GM12878 (cell line): ENCODE measurements around the gene KIF21B. TPM values are rescaled to one million over a fixed set of nuclear protein-coding genes. Genes with fewer than 3 reads are reported as not detected.

Experiments used
- ATAC-seq: fragments of 200-7000 bp; cut with Tn5 transposase; 3 replicates; pipeline ENCODE4 v1.9.1; 2020; ENCODE audit warnings: mild to moderate bottlenecking, moderate library complexity
- BruUV-seq: library from RNA; stranded (reverse); fragments of 400-500 nt; replicated peaks from 2 replicates; lab custom pipeline; 2021; lab: Mats Ljungman, UMichigan
- CTCF ChIA-PET: fragments of 300-600 bp; sonication (Branson Sonifier 250); formaldehyde crosslinking; extraction: SDS; loops from one replicate; lab custom pipeline; 2021; ENCODE audit warnings: inconsistent platforms; lab: Yijun Ruan, JAX
- POLR2A ChIA-PET: fragments of 350-600 bp; formaldehyde crosslinking; extraction: SDS; loops from one replicate; lab custom pipeline; 2021; ENCODE audit warnings: inconsistent platforms; lab: Charles Lee
- RAD21 ChIA-PET: fragments of 300-600 bp; sonication (Branson Sonifier 250); formaldehyde crosslinking; loops from one replicate; lab custom pipeline; 2023; ENCODE audit warnings: antibody characterized with exemption; ENCODE audit not compliant: unreplicated experiment; lab: Charles Lee
- SMC1A ChIA-PET: fragments of 300-600 bp; sonication (Branson Sonifier 250); formaldehyde crosslinking; loops from one replicate; lab custom pipeline; 2023; ENCODE audit not compliant: unreplicated experiment, uncharacterized antibody; lab: Charles Lee
- DNase-seq: peaks from one replicate; pipeline ENCODE4 v3.0.0-alpha.2; 2011; ENCODE audit warnings: low read depth, low spot score
- FAIRE-seq: peaks from 3 replicates; lab custom pipeline; 2011; peaks lifted over from hg19 to GRCh38; lab: Jason Lieb, UNC
- H2AFZ ChIP-seq: 2 replicates; pipeline ENCODE4 v1.6.0; 2011; ENCODE audit warnings: low read depth, low read length, control low read depth; ENCODE audit not compliant: control insufficient read depth
- H3K27ac ChIP-seq: 2 replicates; pipeline ENCODE4 v1.5.1; 2011; ENCODE audit warnings: control low read depth; ENCODE audit not compliant: control insufficient read depth, insufficient read depth
- H3K27me3 ChIP-seq, 2 experiments: replicated peaks in 1 of 2; 2 replicates each; pipeline versions ENCODE4 v1.6.0 to v1.6.1; 2011; ENCODE audit warnings: low read length in 1 of 2; ENCODE audit not compliant: control insufficient read depth in 2 of 2, insufficient read depth in 2 of 2
- H3K36me3 ChIP-seq, 2 experiments: 2 replicates each; pipeline ENCODE4 v1.5.1; 2011; ENCODE audit warnings: low read length in 1 of 2; ENCODE audit not compliant: control insufficient read depth in 2 of 2, insufficient read depth in 2 of 2
- H3K4me1 ChIP-seq: 2 replicates; pipeline ENCODE4 v1.6.1; 2011; ENCODE audit warnings: mild to moderate bottlenecking, low read length, moderate library complexity, mixed read lengths; ENCODE audit not compliant: control insufficient read depth, insufficient read depth
- H3K4me2 ChIP-seq: 2 replicates; pipeline ENCODE4 v1.6.0; 2011; ENCODE audit warnings: control low read depth; ENCODE audit not compliant: control insufficient read depth, insufficient read depth
- H3K4me3 ChIP-seq: fragments of 200-600 bp; sonication (generic); 2 replicates; pipeline ENCODE4 v1.5.1; 2016
- H3K79me2 ChIP-seq: 2 replicates; pipeline ENCODE4 v1.6.0; 2011; ENCODE audit warnings: low read length; ENCODE audit not compliant: control insufficient read depth, insufficient read depth
- H3K9ac ChIP-seq: 2 replicates; pipeline ENCODE4 v1.8.0; 2011; ENCODE audit warnings: low read length, control low read depth, mixed read lengths; ENCODE audit not compliant: control insufficient read depth, insufficient read depth
- H3K9me3 ChIP-seq: replicated peaks from 3 replicates; pipeline ENCODE4 v1.5.1; 2011; ENCODE audit warnings: mild to moderate bottlenecking, low read length; ENCODE audit not compliant: control insufficient read depth, insufficient read depth
- H4K20me1 ChIP-seq: 2 replicates; pipeline ENCODE4 v1.6.0; 2011; ENCODE audit not compliant: control insufficient read depth, insufficient read depth
- FOS ChIP-seq: IDR thresholded peaks from 3 replicates; pipeline ENCODE4 v1.6.1; 2011; ENCODE audit warnings: borderline replicate concordance; ENCODE audit not compliant: insufficient read length; ENCODE audit errors: extremely low read depth
- IKZF2 ChIP-seq, 2 experiments: fragments of 450-650 bp; IDR thresholded peaks; 2 replicates each; pipeline ENCODE4 v1.6.1; 2017; ENCODE audit warnings: mild to moderate bottlenecking in 2 of 2, moderate library complexity in 2 of 2
- PKNOX1 ChIP-seq: fragments of 450-650 bp; IDR thresholded peaks from 2 replicates; pipeline ENCODE4 v1.6.1; 2016; ENCODE audit warnings: mild to moderate bottlenecking
- SMAD1 ChIP-seq: fragments of 450-650 bp; IDR thresholded peaks from 2 replicates; pipeline ENCODE4 v1.6.1; 2018; ENCODE audit warnings: mild to moderate bottlenecking, low read depth; ENCODE audit not compliant: partially characterized antibody
- TCF12 ChIP-seq: IDR thresholded peaks from 2 replicates; pipeline ENCODE4 v1.6.1; 2011; ENCODE audit warnings: low read depth, mild to moderate bottlenecking, low read length
- TCF3 ChIP-seq: IDR thresholded peaks from 2 replicates; pipeline ENCODE4 v1.6.1; 2012; ENCODE audit warnings: low read depth, mild to moderate bottlenecking, low read length, borderline replicate concordance; ENCODE audit not compliant: insufficient read depth
- ZNF384 ChIP-seq: IDR thresholded peaks from 2 replicates; pipeline ENCODE4 v1.6.1; 2012; ENCODE audit warnings: low read depth, mild to moderate bottlenecking, low read length, improper control_type of control experiment, borderline replicate concordance
- WGBS: methylation state at CpG from one replicate; pipeline ENCODE4 v1.1.6; 2016; ENCODE audit warnings: low lambda C conversion rate; ENCODE audit not compliant: insufficient replicate concordance, insufficient coverage; ENCODE audit errors: missing lambda C conversion rate; 5-methylcytosine and 5-hydroxymethylcytosine counted together
- in situ Hi-C: fragments of 300-500 bp; cut with MboI; formaldehyde crosslinking; loops from 9 replicates; pipeline ENCODE4 v1.14.3; 2018; ENCODE audit warnings: mixed read lengths
- intact Hi-C: fragments of 100-400 bp; cut with micrococcal nuclease; formaldehyde crosslinking; loops from one replicate; pipeline ENCODE4 v1.14.2; 2022; ENCODE audit not compliant: unreplicated experiment
- polyA plus RNA-seq, 11 experiments: library from polyadenylated mRNA; depleted of rRNA in 4 of 11; unstranded in 6 of 11; stranded (reverse) in 5 of 11; fragments of >200 nt; fragmentation: Nextera tagmentation in 4 of 11; fragmentation: Illumina TruSeq in 1 of 11; extraction: Ambion mirVana in 4 of 11; extraction: Trizol in 1 of 11; gene quantifications; 1 replicate in 1 of 11; 2 replicates in 10 of 11; pipeline versions ENCODE4 v1.2.1 to v1.2.3, GENCODE V29; 2011 to 2016; ENCODE audit warnings: inconsistent platforms in 2 of 11, missing spikeins in 2 of 11, low read depth in 1 of 11
- total RNA-seq, 4 experiments: library from RNA; depleted of rRNA in 3 of 4; stranded (reverse); fragments of >200 nt in 3 of 4; fragmentation: Illumina TruSeq in 1 of 4; extraction: Trizol in 1 of 4; gene quantifications; 2 replicates each; pipeline versions ENCODE4 v1.2.1 to v1.2.3, GENCODE V29; 2013 to 2021

The KIF21B gene
- total and polyA plus RNA-seq, 10 of the 15 experiments (the other 5 are each of a cell fraction or from before 2014, with no cell fraction given), result 2.3 to 47.7 (median 12.6) TPM

GRCh38 chr1:200988693-200989092, 34.8 kb downstream of the KIF21B start:
- Histone ChIP-seq H3K27me3 (no peaks in the 10 kb centered on the region), H3K9ac (no peak overlapping the region), H3K27ac (no peak overlapping the region), H4K20me1 (no peaks in the 10 kb centered on the region), H3K4me2 (no peak overlapping the region), H3K36me3 (peaks cover 14 to 51% of the 10 kb centered on the region in 2 experiments; a peak in 3 of 4 replicates), H3K4me3 (no peak overlapping the region)
- no peak for ATAC-seq
- RAD21 ChIA-PET, result interaction anchor here (1.0 to 1.6 kb wide), 2 partner anchors 17 to 32 kb away, joined by 4 to 5 read pairs; no protein-coding TSS in a partner anchor
- SMC1A ChIA-PET, result interaction anchor here (1.3 kb wide), 1 partner anchor 38 kb away, joined by 3 read pairs; no protein-coding TSS in a partner anchor
- TF ChIP-seq TCF3 (no peak), SMAD1 (no peak), IKZF2 (IDR thresholded peaks at IDR 0.05) (no peak), PKNOX1 (no peak), TCF12 (no peak), ZNF384 (no peak), FOS (no peak)
- TF ChIP-seq, all 136 proteins: peak for 0
- Histone ChIP-seq H2AFZ (no peak overlapping the region), H3K9me3 (no peaks in the 10 kb centered on the region), H3K79me2 (no peaks in the 10 kb centered on the region), H3K4me1 (no peaks in the 10 kb centered on the region)
- no TSS peak for BruUV-seq
- in situ Hi-C loops, result no loop called here
- DNase-seq (no peak), FAIRE-seq (no peak)
- ChIA-PET CTCF (interaction anchor here (0.6 to 2.9 kb wide), 2 partner anchors 17 to 1778 kb away, joined by 3 to 11 read pairs; no protein-coding TSS in a partner anchor), POLR2A (no interaction called here)
- 97% methylated on average over 9 of the region's 9 CpGs for WGBS
- intact Hi-C loops, result no loop called here
